B cell (primary cell): ENCODE data around the gene VIL1.

Experiments used
- CTCF ChIP-seq: fragments of 200-600 bp; IDR thresholded peaks from one replicate; pipeline ENCODE4 v1.8.0; 2022; ENCODE audit warnings: antibody characterized with exemption, mild to moderate bottlenecking
- EZH2 ChIP-seq: IDR thresholded peaks from 2 replicates; pipeline ENCODE4 v1.6.1; 2012; ENCODE audit warnings: borderline replicate concordance, low read depth, mild to moderate bottlenecking, moderate library complexity, low read length; ENCODE audit not compliant: insufficient read depth, poor library complexity, severe bottlenecking

DNA sequence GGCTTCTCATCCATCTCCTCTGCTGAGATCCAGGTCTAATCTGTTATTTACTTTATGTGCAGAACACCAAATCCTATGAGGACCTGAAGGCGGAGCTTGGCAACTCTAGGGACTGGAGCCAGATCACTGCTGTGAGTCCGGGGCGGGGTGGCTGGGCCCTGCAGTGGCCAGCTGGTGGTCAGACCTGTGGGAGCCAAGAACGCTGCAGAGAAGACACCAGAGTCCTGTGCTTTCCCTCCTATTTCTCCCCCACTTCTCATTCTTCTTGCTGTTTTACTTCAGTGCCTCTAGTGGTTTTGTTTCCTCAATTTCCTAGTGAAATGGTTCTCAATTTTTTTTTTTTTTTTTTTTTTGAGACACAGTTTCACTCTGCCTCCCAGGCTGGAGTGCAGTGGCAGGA lies 19.7 kb downstream of the VIL1 start:
- TF ChIP-seq CTCF = no peak
- TF ChIP-seq EZH2 = no peak
